Neural progenitor cell (in vitro differentiated cells): Measurements from ENCODE around the gene MTAP.

Experiments used
- EZH2 ChIP-seq: fragments of 200-600 bp; sonication (generic); IDR thresholded peaks from 2 replicates; pipeline ENCODE4 v1.6.1; 2017; ENCODE audit warnings: antibody characterized with exemption, mild to moderate bottlenecking, moderate library complexity
- EZH2phosphoT487 ChIP-seq: fragments of 200-600 bp; sonication (generic); IDR thresholded peaks from 2 replicates; pipeline ENCODE4 v1.6.1; 2017; ENCODE audit warnings: antibody characterized with exemption
- TF ChIP-seq, protein P1 (sequence below): fragments of 200-600 bp; sonication (generic); IDR thresholded peaks from 2 replicates; pipeline ENCODE4 v1.5.1; 2017; ENCODE audit warnings: antibody characterized with exemption, mild to moderate bottlenecking

DNA sequence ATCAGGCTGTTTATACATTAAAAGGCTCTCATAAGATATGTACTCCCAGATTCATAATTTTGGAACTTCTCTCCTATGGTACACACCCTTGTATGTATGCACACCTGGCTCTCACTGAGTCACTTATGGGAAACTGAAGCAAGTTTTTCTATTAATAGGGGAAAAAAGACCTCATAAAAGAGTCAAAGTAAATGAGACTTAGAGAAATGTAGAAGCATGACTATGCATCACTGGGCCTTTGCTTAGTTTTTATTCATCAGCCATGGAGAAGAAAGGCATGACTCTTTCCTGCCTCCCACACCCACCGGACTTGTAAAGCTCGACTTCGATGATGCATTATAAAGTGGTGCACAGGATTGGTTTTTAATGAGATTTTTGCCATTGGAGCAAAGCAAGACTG, 28.2 kb downstream of the MTAP start:
- TF ChIP-seq, protein P1, sequence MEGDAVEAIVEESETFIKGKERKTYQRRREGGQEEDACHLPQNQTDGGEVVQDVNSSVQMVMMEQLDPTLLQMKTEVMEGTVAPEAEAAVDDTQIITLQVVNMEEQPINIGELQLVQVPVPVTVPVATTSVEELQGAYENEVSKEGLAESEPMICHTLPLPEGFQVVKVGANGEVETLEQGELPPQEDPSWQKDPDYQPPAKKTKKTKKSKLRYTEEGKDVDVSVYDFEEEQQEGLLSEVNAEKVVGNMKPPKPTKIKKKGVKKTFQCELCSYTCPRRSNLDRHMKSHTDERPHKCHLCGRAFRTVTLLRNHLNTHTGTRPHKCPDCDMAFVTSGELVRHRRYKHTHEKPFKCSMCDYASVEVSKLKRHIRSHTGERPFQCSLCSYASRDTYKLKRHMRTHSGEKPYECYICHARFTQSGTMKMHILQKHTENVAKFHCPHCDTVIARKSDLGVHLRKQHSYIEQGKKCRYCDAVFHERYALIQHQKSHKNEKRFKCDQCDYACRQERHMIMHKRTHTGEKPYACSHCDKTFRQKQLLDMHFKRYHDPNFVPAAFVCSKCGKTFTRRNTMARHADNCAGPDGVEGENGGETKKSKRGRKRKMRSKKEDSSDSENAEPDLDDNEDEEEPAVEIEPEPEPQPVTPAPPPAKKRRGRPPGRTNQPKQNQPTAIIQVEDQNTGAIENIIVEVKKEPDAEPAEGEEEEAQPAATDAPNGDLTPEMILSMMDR, result no peak
- no peak for TF ChIP-seq EZH2
- TF ChIP-seq EZH2phosphoT487, result no peak
